ENCODE measurements around the gene ALDH18A1. TPM values are rescaled to one million over a fixed set of nuclear protein-coding genes. Genes with fewer than 3 reads are reported as not detected.
A peak's percentile ranks its signal among the peaks of the same experiment; 100 is the strongest.

The ALDH18A1 gene
- total RNA-seq, 1 donor from 2014 or later, result 11.1 TPM

DNA sequence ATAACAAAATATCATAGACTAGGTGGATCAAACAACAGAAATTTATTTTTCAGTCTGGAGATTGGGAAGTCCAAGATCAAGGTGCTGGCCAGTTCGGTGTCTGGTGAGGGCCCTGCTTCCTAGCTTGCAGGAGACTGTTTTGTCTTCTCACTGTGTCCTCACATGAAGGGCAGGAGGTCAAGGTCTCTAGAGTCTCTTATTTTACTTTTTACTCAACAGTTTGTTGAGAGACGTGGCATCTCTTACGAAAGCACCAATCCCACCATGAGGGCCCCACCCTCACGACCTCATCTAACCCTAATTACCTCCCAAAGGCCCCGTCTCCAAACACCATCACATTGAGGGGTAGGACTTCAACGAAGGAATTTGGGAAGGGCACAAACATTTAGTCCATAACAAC, 54.1 kb downstream of the ALDH18A1 start:
- H3K4me1 ChIP-seq, result peaks cover 24% of the 10 kb centered on the region
- TF ChIP-seq CTCF (IDR thresholded peaks at IDR 0.05; ENCODE audit: borderline replicate concordance), result no peak
- H3K4me3 ChIP-seq, result no peak overlapping the region
- no peaks in the 10 kb centered on the region for H3K9me3 ChIP-seq (replicated peaks)
- intact Hi-C loops (cut with micrococcal nuclease), result loop anchor here (5.0 kb wide), 2 partner anchors 170 to 230 kb away; no protein-coding TSS in a partner anchor
- no peak overlapping the region for H3K27ac ChIP-seq (replicated peaks)
- H3K36me3 ChIP-seq, result no peaks in the 10 kb centered on the region
- no peaks in the 10 kb centered on the region for H3K27me3 ChIP-seq (ENCODE audit: low read depth)
- DNase-seq, result no peak

GRCh38 chr10:95601116-95601719, 55.3 kb downstream of the ALDH18A1 start:
- H3K27me3 ChIP-seq (ENCODE audit: low read depth), result no peaks in the 10 kb centered on the region
- intact Hi-C loops (cut with micrococcal nuclease), result loop anchor here (5.0 kb wide), 2 partner anchors 169 to 229 kb away; no protein-coding TSS in a partner anchor
- peak; percentile 71 for DNase-seq
- peaks cover 24% of the 10 kb centered on the region for H3K4me1 ChIP-seq
- peak; percentile 97 for TF ChIP-seq CTCF (IDR thresholded peaks at IDR 0.05; ENCODE audit: borderline replicate concordance)
- H3K27ac ChIP-seq (replicated peaks), result peak overlapping the region; percentile 44
- H3K36me3 ChIP-seq, result no peaks in the 10 kb centered on the region
- H3K9me3 ChIP-seq (replicated peaks), result no peaks in the 10 kb centered on the region
- H3K4me3 ChIP-seq, result no peak overlapping the region

DNA sequence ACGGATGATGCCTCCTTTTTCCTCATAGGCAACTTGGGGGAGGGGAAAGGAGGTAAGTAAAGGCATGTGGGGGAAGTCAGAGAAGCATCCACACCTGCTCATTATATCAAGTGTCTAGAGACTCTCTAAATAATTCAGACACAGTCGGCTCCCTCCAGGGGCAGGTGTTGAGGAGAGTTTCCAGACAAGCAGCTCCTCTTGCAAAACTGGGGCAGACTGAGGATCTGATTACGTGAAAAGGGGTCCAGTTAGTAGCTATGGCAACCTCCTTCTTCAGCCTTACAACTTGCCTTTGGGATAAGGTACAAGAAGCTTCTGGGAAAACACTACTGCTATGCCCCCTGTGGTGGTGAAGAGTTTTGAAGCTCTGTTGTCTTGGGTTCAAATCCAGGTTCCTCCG, 56.4 kb downstream of the ALDH18A1 start:
- Histone ChIP-seq H3K4me1 (peaks cover 17% of the 10 kb centered on the region), H3K36me3 (no peaks in the 10 kb centered on the region), H3K4me3 (no peak overlapping the region), H3K9me3 (replicated peaks) (no peaks in the 10 kb centered on the region), H3K27ac (replicated peaks) (no peak overlapping the region), H3K27me3 (ENCODE audit: low read depth) (no peaks in the 10 kb centered on the region)
- intact Hi-C loops (cut with micrococcal nuclease), result loop anchor here (5.0 kb wide), 2 partner anchors 168 to 228 kb away; no protein-coding TSS in a partner anchor
- no peak for DNase-seq
- no peak for TF ChIP-seq CTCF (IDR thresholded peaks at IDR 0.05; ENCODE audit: borderline replicate concordance)

DNA sequence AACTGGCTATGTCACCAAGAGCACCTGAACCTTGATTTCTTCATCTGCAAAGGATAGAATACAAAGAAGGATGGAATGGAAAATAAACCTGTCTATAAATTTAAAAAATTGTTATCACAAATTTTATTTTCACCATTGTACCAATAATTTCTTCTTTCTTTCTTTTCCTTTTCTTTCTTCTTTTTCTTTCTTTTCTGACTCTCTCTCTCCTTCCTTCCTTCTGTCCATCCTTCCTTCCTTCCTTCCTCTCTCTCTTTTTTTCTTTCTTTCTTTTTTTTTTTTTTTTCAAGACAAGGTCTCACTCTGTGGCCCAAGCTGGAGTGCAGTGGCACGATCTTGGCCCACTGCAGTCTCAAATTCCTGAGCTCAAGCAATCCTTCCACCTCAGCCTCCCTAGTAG, 58.7 kb downstream of the ALDH18A1 start:
- H3K27ac ChIP-seq (replicated peaks), result no peak overlapping the region
- no peaks in the 10 kb centered on the region for H3K9me3 ChIP-seq (replicated peaks)
- no peaks in the 10 kb centered on the region for H3K27me3 ChIP-seq (ENCODE audit: low read depth)
- H3K36me3 ChIP-seq, result no peaks in the 10 kb centered on the region
- DNase-seq, result no peak
- no peak overlapping the region for H3K4me3 ChIP-seq
- intact Hi-C loops (cut with micrococcal nuclease), result no loop called here
- H3K4me1 ChIP-seq, result peaks cover 9% of the 10 kb centered on the region
- no peak for TF ChIP-seq CTCF (IDR thresholded peaks at IDR 0.05; ENCODE audit: borderline replicate concordance)

GRCh38 chr10:95588025-95588424, 68.5 kb downstream of the ALDH18A1 start:
- H3K9me3 ChIP-seq (replicated peaks), result no peaks in the 10 kb centered on the region
- H3K4me3 ChIP-seq, result no peak overlapping the region
- DNase-seq, result no peak
- H3K4me1 ChIP-seq, result no peaks in the 10 kb centered on the region
- no peak overlapping the region for H3K27ac ChIP-seq (replicated peaks)
- H3K36me3 ChIP-seq, result no peaks in the 10 kb centered on the region
- no peaks in the 10 kb centered on the region for H3K27me3 ChIP-seq (ENCODE audit: low read depth)
- intact Hi-C loops (cut with micrococcal nuclease), result no loop called here
- no peak for TF ChIP-seq CTCF (IDR thresholded peaks at IDR 0.05; ENCODE audit: borderline replicate concordance)

Measured in left ventricle myocardium inferior (tissue), 1 donor.